OCI-LY1 (cell line): ENCODE data around the gene CEP44.

Source experiments
- CTCF ChIP-seq: fragments of 200-600 bp; sonication (generic), shearing (Covaris generic); IDR thresholded peaks from 2 replicates; pipeline ENCODE4 v1.5.1; 2017; ENCODE audit warnings: mild to moderate bottlenecking, antibody characterized with exemption, low read length, moderate library complexity, mixed read lengths
- EZH2 ChIP-seq: fragments of 200-600 bp; sonication (generic), shearing (Covaris generic); IDR thresholded peaks from 2 replicates; pipeline ENCODE4 v1.8.0; 2017; ENCODE audit warnings: borderline replicate concordance, mixed run types, mild to moderate bottlenecking, antibody characterized with exemption, low read length, moderate library complexity, mixed read lengths

DNA sequence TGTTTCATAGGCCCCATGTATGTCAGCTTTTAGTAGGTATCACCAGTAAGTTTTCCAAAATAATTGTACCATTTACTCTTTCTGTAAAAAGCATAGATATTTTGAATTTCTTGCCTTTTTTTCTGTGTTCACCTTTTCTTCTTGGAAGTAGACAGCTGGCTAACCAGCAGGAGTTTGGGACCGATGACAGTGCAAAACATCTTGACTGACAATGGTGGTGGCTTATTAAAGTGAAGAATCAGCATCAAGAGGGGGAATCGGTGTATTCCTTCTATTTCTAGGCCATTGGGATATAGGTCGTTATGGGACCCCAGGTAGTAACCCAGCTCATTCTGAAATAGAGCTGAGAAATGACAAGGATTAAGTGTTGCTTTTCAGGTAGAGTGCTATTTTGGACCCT is 3.2 kb downstream of the CEP44 start:
- TF ChIP-seq EZH2 (no peak), CTCF (no peak)
